HG02678 (cell line): Measurements from ENCODE around the gene TAGLN3.
"Not testable (repeated sequence)": the region's sequence is repeated elsewhere in the genome, so short reads cannot be mapped to it uniquely, and the experiment has no call there.

Source experiments
- ATAC-seq: cut with Tn5 transposase; IDR thresholded peaks from one replicate; pipeline ENCODE4 v1.9.1; 2021; ENCODE audit warnings: mild to moderate bottlenecking, moderate library complexity; ENCODE audit not compliant: unreplicated experiment

The TAGLN3 gene

DNA sequence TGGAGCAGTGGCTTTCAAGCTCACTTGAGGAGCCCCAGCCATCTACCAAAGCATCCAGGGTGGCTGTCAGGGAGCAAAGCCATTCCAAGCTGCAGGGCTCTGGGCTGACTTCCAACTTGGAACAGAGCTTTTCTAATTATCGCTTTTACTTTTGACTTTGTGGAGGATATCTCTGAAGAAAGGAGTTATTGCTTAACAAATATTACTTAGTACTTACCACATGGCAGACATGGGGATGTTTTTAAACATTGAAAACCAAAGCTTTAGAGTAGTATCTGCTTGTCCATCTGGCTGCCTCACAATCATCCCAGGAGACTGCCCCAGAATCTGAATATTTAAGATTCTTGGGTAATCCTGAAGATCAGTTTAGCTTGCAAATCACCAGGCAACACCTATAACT, 8.9 kb downstream of the TAGLN3 start:
- no peak for ATAC-seq

DNA sequence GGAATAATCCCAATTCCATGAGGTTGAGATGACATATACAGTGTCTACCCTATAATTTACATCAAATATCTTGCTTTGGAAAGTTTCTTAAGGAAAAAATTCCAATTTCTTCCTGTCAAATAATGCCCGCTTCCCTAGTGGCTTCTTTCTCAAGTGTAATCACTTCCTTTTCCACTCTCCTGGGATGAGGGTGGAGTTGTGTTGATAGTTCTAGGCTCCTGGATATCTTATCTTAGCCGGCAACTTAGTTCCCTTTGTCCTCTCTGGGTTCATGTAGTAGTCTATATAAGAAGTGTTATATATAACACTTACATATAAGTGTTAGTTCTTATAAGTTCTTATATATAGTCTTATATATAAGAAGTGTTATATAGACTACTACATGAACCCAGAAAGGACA, 10.9 kb downstream of the TAGLN3 start:
- ATAC-seq: no peak

DNA sequence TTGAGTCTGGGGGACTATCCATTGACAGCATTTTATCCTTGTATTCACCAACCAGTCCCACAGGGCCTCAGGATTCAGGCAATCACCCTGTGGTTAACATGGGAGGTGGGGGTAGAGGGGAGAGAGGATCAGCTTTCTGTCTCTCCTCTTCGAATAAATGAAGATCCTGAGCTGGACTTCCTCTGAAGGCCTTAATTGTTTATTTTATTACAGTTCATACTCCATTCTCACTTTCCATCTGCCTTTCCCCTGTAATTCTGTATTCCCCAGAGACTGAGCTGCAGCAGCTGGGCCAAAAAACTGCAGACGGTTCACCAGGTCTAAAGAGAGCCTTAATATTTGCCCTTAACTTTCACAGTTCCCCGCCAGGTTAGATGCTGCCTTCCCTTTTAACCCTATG, 11.9 kb downstream of the TAGLN3 start:
- ATAC-seq: no peak

DNA sequence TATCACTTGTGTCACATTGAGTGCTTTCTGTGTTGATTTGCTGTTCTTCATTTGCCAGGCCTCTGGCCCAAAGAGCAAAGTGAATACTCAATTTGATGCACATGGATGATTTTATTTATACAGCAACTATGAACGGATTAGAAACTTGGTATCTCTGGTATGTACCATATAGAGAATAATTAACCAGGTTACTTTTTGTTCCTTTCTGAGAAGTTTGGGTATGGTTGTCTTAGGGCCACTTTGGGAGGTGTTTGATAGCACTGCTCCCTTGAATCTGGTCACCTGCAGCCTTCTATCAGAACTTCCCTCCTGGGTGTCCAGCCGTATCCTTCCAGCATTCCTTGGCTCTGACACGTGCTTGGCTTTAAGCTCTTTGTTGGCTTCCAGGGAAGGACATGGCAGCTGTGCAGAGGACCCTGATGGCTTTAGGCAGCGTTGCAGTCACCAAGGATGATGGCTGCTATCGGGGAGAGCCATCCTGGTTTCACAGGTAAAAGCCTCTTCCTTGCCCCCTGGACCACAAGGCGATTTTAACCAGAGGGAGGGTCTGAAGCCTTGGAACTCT, 12.7 kb downstream of the TAGLN3 start:
- ATAC-seq: no peak

DNA sequence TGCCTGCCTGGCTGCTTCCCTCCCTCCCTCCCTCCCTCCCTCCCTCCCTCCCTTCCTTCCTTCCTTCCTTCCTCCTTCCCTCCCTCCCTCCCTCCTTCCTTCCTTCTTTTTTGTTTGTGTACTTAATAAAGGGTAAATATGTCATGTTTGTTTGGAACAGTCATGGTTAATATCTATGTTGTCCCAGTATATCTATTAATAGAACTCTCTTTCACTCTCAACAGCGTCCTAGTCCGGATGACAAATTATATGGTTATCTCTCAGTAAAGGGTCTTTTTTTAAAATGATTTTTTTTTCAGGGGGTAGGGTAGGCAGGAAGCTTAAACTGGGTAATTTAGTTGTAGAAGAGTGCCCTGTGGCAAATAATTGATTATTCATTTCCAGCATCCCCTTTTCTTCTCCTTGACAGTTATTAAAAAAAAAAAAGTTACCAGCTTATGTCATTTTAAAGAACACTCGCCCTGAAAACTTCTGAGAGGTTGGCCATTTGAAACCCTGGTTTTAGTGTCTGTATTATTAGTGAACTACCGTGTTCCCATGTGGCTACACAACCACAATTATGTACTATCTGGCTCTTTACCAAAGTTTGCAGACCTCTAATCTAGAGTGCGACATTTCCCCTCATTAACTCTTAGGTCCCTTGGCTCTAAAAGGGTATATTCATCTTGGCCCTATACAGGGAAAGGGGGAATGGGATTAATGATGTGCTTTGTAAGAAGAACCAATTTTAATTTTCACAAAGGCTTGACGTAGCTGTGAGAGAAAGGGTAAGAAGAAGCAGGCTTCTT, 13.7 kb downstream of the TAGLN3 start:
- ATAC-seq: no peak

DNA sequence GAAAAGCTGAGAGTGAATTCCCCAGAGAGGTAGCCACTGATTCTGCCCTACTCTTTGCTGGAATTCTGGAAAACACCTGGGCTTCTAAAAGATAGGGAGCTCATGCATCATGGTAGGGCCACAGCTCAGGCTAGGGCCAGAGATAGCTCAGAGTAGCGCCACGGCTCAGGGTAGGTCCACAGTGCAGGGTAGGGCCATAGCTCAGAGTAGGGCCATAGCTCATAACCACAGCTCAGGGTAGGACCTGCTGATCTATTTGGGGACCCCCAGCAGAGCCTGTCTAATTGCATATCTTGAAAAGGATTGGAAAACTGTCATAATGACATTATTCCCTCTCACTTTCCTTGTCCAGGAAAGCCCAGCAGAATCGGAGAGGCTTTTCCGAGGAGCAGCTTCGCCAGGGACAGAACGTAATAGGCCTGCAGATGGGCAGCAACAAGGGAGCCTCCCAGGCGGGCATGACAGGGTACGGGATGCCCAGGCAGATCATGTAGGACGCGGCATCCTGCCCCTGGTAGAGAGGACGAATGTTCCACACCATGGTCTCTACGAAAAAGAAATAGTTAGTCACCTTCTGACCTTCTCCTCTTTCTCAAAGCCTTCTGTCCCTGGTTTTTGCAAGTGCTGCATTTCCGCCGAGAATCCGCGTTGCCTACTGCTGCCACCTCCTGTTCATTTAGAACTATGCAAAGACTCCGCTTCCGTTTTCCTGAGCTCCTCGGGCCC, 14.5 kb downstream of the TAGLN3 start:
- ATAC-seq: peak; percentile 87

DNA sequence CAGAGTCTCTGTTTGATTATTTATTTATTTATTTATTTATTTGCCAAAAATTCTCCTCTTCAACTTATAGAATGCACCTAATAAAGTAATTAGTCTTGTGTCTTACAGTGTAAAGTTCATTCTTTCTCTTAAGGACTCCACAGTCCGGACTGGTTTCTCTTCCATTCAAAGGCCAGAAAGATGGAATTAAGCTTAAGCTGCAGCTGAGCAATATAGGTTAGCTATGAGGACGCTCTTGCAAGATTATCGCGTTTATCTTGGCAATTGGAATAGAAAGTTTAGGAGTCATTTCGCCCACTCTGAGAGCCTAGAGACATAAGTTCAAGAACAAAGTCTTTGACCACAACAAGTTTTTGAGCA, 15.0 kb downstream of the TAGLN3 start:
- ATAC-seq: no peak

DNA sequence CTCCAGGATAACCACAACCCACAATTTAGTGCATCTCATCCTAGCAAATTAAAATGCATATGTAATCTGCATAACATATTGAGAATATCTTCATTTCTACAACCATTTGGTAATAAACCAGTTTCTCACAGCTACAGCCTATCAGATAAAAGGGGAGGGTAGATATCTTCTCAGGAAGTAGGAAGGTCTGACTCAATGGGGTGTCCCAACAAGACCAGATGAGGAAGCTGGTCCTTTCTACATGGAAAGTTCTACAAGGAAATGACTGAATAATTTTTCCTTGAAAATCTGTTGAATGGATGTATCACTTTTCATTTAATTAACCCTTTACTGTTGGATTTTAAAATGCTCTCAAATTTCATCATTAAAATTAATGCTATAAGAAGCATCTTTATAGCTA, 18.4 kb downstream of the TAGLN3 start:
- no peak for ATAC-seq

DNA sequence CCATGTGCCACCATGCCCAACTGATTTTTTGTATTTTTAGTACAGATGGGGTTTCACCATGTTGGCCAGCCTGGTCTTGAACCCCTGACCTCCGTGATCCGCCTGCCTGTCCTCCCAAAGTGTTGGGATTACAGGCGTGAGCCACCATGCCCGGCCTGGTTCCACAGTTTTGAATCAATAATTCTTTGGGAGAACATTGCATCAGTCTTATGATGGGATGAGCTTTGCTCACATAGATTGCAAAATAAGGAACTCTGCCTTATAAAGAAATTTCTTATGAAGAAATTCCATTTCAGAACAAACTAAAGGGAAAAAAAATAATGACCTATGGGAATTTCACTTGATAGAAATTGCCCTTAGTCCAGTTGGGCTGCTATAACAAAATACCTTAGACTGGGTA, 20.0 kb downstream of the TAGLN3 start:
- no peak for ATAC-seq

DNA sequence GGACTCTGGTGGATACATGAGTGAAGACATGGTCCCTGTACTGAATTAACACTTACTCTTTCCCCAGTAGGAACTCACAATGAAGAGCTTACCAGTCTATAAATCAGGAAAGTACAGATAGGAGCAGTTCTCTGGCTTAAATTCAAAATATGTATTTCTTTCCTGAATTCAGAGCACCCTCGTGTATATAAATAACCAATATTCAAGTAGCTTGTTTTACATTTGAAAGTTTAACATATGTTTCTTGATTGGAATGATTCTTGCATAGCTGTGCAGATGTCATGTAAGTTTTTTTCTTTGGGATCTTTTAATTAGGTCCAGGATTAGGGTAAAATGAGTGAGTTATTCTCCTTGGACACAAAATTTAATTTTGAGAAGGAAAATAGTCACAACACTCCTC, 21.0 kb downstream of the TAGLN3 start:
- ATAC-seq: no peak

DNA sequence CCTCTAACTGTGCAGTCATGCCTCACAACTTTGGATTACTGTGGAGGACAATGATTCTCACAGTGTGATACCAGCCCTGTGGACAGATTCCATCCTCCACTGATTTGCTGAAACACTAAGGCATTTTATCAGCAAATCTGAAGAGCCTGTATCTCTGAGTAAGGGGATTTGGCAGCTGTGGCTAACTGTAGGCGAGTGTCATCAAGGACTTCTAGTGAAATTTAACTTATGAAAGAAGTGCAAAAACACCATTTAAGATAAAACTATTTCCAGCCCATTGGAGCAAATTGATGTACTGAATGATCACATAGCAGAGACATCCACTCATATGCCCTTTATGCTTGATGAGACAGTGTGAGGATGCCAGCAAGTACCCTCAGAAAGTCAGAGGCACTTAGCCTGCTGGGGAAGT, 22.0 kb downstream of the TAGLN3 start:
- ATAC-seq: no peak

DNA sequence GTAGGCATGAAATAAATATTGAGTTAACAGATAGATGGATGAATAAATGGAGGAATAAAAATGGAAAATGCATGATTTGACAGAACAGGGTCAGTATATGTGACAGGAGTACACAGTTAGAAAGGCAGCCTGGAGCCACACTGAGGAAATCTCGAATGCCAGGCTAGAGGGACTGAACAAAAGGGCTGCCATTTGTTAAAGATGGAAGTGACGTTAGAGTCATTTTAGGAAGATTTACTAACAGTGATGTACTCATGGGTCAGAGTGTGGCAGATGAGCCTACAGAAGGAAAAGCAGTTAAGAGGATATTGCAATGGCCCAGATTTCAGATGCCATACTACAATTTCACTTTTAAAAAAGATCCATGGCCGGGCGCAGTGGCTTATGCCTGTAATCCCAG, 28.4 kb downstream of the TAGLN3 start:
- no peak for ATAC-seq

DNA sequence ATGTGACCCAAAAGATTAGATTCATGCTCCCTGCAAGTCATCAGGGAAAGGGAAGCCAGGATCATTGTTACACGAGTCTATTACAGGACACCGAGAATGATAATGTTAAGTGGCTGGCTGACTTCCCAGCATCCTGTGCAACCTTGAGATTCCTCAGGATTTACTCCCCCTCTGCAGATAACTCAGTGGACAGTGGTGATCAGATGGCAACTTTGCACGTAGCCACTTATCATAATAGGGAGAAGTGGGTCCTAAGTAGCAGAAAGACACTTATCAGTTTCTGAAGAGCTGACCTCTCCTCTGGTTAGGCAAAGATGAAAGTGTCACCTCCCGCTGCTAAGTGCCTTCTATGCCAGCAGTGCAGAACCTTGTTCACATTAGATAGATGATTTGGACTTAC, 29.1 kb downstream of the TAGLN3 start:
- no peak for ATAC-seq

DNA sequence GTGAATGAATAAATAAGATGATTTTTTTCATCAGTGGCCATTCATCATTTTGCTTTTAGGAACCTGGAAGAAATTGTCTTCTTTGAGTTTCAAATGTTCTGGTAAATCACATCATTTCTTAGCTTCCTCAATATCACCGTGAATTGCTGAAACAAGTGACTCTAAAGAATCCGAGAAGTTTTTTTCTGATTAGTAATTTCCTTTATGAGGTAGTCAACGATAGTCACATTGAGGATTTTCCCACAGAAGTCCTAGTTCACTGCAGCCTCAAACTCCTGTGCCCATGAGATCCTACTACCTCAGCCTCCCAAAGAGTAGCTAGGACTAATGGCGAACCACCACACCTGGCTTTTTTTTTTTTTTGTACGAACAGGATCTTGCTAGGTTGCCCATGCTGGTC, 32.2 kb downstream of the TAGLN3 start:
- ATAC-seq: no peak

DNA sequence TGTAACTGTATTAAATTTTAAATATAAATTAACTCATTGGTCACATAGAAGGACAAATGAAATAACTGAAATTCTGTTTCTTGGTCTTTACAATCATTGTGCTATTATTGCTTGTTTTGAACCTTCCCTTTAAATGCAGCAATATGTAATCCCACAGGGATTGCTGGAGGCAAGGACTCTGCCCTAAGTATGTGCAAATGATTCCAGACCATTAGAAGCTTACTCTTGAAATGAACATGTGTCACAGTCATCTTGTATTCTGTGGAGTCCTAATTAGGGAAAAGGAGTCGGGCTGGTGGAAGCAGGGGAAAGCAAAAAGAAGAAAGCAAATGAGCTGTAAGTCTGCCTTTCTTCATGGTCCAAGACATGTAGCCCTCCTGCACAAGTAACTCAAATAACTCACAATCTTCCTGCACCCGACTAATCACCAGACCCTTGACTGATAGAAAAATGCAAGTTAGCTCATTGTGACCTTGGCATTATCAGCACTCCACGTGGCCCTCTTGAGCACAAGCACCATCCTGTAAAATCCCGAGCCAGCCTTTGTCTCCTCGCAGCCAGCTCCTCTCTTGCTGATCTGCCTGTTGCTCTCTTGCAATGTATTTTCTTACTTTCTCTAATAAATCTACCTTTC, 33.5 kb downstream of the TAGLN3 start:
- no peak for ATAC-seq

DNA sequence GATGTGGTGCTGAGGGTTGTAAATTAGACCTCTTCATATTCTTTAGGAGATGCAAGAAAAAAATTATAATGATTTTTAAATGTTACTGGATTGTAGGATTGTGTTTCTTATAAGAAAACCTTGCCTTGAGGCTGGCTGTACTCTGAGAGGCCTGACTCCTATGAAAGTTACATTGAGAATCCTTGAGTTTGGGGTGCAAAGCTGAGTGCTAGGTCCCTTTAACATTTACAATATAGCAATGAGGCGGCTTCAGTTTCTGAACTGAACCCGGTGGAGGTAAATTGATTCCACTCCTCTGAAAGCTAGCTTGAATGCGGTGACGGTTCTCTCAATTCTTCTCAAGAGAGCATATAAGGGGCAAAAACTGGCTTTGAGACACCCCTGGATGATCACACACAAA, 35.7 kb downstream of the TAGLN3 start, which contains the start of gene TMPRSS7:
Gene TMPRSS7, plus strand, starts transcription at position 301 of the 400 bp plus-strand sequence. CDS start 110 bp downstream, outside the sequence.
- no peak for ATAC-seq

DNA sequence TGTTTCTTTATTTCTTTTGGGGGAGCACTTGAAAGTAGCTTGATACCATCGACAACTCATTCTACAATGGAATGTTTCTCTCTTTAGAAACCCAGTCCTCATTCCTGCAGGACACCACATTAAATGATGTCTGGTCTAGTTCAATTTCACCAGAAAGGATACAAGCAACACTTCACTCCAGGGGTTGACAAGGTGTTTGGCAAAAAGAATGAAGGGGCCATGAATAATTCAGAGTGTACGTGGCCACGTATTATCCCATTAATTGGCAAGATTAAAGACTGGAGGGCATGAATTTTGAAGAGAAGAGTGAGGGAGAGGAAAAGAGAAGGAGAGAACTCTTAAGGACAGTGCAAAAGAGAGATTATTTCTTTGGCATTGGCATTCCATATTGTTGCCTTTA, 36.5 kb downstream of the TAGLN3 start:
- ATAC-seq: no peak

DNA sequence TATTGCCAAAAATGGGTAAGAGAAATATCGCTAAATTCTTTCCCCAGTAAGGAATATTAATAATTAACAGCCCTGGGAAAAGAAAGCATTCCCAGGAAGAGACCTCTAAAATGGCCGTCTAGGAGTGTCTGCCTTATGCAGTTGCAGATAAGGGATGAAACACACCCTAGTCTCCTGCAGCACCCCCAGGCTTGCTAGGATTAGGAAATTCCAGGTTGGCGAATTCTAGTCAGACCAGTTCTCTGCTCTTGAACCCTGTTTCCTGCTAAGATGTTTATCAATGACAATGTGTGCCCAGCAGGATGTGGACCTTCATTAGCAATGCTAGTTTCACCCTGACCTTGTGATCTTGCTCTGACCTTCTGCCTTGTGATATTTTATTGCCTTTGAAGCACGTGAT, 38.5 kb downstream of the TAGLN3 start:
- ATAC-seq: not testable (repeated sequence)

DNA sequence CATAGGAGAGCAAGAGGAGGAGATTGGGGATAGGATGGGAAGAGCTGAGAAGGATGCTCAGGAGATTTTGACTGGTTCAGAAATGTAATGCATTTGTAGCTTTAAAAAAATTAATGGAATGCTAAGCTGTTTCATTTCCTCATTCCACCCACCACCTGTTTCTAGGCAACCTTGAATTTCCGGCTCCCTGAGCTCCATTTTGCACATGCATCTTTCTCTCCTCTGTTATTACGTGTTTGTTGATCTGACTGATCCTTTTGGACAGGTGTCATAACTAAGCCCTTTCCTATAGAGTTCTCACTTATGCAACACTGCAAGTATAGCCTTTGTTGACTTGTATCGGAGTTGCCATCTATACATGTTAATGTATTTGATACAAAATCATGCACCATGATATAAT, 40.1 kb downstream of the TAGLN3 start:
- ATAC-seq: no peak

DNA sequence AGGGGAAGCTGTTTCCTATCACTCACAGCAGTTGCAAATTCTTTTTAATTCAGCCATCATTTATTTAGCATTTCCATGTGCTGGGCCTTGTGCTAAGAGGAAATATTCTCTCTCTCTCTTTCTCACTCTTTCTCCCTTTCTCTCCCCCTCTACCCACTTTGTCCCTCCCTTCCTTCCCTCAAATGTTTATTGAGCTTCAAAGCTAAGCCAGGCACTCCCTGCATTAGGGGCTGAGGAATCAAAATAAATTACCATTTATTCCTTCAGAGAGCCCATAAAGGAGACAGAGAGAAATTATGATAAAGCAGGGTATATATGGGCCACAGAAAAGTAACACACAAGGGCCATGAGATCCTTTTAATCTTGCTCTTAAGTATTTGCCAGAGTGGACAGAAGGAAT, 42.6 kb downstream of the TAGLN3 start:
- ATAC-seq: no peak

DNA sequence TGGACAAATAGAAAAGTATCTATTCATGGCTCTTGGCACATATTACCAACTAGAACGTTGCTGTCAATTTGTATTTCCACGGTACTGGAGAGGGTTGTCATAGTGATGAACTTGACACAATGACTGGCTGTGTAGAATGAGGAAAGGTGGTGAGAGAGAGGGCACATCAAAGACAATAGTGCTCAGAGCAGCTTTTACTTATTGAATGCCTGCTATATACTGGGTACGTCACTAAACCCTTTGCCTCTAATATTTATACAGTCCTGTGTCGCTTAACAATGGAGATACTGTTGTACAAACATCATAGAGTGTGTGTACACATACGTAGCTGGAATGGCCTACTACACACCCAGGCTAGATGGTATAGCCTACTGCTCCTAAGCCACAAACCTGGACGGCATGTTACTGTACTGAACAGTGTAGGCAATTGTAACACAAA, 44.1 kb downstream of the TAGLN3 start:
- no peak for ATAC-seq
